Measurements from ENCODE around the gene RAB3IP. TPM values are rescaled to one million over a fixed set of nuclear protein-coding genes. Genes with fewer than 3 reads are reported as not detected.
"Not testable (repeated sequence)": the region's sequence is repeated elsewhere in the genome, so short reads cannot be mapped to it uniquely, and the experiment has no call there.

Gene RAB3IP
- total RNA-seq, 1 experiment from 2014 or later, result 25.6 TPM

- DNase-seq (ENCODE audit: low spot score), result no peak
These were observed 96.4 kb downstream of the RAB3IP start for GRCh38 chr12:69835081-69835480.

DNA sequence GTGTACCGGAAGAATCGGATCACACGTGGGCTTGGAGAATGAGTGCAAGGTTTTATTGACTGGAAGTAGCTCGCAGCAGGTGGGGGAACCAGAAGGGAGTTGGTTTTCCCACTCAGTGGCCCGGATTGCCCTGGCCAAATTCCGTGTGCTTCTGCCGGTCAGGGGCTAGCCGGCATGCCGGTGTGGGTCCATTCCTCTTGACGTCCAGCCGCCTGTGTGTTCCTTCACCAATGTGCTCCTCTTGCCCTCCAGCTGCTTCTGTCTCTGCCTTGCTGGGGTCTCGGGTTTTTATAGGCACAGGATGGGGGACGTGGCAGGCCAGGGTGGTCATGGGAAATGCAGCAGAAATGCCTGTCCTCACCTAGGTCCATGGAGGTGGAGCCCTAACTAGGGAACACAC is 97.4 kb downstream of the RAB3IP start:
- DNase-seq (ENCODE audit: low spot score), result no peak

GRCh38 chr12:69837191-69837590 is 98.5 kb downstream of the RAB3IP start:
- DNase-seq (ENCODE audit: low spot score), result no peak

DNA sequence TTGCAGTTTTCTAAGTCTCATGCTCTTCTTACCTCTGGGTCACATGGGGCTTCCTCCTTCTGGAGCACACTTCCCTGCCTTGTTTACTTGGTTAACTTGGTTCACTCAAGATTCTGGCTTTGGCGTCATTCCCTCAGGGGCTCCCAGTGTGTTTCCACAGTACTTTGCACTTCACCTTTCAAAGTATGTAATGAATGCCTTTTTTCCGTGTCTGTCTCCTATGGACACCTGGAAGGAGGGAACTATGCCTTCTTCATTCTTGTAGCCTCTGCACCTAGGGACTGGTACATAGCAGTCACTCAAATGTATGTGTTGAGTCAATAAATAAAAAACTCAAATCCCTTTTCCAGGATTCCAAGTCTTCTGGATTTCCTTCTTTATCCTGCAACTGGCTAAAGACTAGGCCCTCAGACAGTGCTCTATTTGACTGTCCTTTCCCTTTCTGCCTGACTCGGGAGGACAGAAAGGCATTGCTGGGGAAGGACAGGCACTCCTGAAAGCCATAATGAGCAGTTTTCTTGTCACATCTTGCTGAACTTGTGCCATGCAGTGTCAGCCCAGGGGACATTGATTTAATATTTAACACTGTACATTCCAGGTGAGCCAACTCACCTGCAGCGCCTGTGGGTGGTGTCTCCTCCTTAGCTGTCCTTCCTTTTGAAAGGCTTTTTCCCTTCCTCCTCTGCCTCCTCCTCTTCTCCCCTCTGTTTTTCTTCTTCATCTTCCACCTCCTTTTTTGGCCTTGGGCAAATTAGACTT is 99.2 kb downstream of the RAB3IP start:
- no peak for DNase-seq (ENCODE audit: low spot score)

DNA sequence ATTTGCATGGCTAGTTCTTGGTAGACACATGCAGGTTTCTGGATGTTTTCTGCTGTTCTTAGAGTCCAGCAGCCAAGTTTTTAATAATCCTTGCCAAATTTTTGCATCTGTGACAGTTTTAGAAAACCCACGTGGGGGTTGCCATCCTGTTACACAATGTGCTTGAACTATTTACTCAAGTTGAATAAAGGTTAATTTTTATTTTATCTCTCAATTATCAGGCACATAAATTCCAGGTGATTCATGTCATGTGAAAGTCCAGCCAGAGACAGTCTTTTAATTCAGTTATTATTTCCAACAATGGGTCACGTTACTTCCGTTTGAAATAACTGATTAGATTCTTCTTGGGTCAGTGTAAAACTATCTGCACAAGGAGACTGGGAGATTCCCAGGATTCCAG is 102.1 kb downstream of the RAB3IP start:
- no peak for DNase-seq (ENCODE audit: low spot score)

DNA sequence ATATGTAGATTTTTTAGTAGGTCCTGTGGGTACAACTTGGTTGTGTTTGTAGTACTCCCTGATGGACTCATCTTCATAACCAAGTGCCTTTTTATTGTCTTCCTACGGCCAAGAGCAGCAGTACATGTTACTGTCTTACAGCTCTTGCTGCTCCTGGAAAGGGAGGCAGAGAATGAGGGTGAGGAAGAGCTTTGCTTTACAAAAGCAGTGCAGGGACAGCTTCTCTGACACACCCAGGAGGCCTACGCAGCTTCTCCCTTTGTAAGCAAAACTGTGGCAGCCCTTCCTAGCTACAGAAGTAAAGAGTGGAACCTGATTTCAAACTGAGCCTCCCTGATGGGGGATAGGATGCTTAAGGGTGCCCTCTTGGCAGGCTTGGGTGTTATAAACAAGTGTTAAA is 104.9 kb downstream of the RAB3IP start:
- no peak for DNase-seq (ENCODE audit: low spot score)

DNA sequence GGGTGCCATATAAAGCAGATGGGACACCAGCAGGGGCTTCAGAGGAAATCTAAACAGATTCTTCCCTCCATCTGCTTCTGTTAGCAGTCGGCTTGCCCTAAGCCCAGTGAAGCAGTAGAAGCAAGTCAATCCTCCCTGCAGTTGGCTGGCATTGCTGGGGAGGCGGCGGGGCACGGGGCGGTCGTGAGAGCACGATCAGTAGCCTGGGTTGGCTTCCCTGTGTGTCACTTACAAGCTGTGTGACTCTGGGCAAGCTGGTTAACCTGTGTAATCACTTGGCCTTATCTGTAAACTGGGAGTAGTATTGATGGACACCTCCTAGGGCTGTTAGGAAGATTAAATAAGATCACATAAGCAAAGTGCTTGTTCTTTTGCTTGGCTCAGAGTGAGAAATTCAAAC is 105.8 kb downstream of the RAB3IP start:
- no peak for DNase-seq (ENCODE audit: low spot score)

DNA sequence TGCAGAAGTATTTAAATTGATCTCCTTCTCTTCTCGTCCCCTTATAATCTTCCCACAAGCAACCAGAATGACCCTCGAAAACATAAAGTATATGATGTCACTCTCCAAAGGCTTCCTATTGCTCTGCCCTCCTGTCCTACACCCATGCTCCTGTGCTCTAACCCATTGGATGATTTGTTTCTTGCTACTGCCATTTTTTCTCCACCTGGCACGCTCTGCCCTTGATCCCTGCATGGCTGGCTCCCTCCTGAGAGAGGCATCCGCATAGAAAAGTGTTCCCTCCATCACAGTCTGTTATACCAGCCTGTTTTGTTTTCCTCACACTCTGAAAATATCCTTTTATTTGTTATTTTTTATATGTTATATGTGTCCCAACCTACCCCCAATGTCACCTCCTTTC is 106.2 kb downstream of the RAB3IP start:
- no peak for DNase-seq (ENCODE audit: low spot score)

GRCh38 chr12:69846976-69847375 is 108.3 kb downstream of the RAB3IP start:
- DNase-seq (ENCODE audit: low spot score), result no peak

DNA sequence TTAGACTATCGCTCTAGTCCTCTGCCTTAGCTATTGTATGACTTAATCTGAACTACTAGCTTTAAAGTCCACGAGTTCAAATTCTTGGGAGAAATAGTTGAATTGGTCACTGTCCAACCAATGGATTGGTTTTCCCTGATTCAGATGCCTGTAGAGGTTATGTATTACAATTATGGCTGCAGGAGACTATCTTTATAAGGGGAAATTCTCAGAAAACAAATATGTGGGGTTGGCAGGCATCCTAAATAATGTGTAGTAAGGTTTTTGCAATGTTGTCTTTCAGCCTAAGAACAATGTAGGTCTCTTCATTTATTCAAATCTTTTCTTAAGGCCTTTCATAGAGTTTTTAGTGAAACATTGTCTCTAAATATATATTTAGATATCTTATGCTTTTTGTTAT is 113.3 kb downstream of the RAB3IP start:
- DNase-seq (ENCODE audit: low spot score), result no peak

- not testable (repeated sequence) for DNase-seq (ENCODE audit: low spot score)
These were observed 114.7 kb downstream of the RAB3IP start for GRCh38 chr12:69853176-69853961.

DNA sequence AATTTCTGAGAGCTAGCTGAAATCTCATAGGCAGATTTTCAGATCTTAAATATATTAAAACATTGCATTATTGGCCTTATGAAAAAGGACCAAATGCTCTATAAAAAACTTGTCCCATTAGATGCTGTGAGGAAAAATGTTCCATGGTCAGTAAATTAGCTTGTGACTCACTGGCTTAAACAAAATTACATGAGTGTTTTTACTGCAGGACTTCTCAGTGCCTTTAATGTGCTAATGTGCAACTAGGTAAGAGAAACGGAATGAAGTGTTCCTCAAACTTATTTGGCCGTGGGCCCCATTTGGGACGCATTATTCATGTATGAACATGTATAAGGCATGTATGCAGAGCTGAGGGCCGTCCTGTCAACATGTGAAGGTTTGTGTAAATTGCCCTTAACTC is 128.0 kb downstream of the RAB3IP start:
- DNase-seq (ENCODE audit: low spot score), result no peak

DNA sequence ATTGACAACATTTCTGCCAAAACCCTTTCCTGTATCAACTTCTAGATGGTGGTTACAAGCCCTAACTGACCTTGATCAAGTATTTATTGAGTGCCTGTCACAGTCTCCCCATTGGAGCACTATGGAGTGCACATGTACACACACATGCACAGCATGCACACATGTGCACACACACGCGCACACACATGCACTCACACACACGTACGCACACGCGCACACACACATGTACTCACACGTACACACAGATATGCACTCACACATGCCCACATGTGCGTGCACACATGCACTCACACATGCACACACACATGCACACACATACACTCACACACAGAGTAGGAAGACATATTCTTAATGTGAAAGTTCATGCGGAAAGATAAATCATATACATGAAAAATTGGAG is 130.0 kb downstream of the RAB3IP start:
- no peak for DNase-seq (ENCODE audit: low spot score)

DNA sequence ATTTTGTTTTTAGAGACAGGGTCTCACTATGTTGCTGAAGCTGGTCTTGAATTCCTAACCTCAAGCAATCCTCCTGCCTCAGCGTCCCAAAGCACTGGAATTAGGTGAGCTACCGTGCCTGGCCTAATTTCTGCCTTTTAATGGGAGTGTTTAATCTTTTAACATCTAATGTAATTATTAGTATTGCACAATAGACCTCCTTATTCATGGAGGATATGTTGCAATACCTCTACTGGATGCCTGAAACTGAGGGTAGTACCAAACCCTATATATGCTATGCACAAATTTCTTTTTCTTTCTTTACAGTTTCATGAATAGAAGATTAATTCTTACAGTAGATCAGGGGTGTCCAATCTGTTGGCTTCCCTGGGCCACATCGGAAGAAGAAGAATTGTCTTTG is 134.1 kb downstream of the RAB3IP start:
- no peak for DNase-seq (ENCODE audit: low spot score)

Other genes with a start within 250 kb of the RAB3IP start
- gene CCT2, start 153.4 kb upstream of the RAB3IP start, total RNA-seq (2014; rRNA removed; shearing (Covaris generic)), result 417 and 440 TPM in 2 replicates
- not detected in 2 replicates for gene LRRC10, start 128.0 kb upstream of the RAB3IP start, total RNA-seq (2014; rRNA removed; shearing (Covaris generic))
- 0.31 and 1.3 TPM in 2 replicates for gene BEST3, start 39.6 kb upstream of the RAB3IP start, total RNA-seq (2014; rRNA removed; shearing (Covaris generic))
- not detected in 2 replicates for gene MYRFL, start 86.4 kb downstream of the RAB3IP start, total RNA-seq (2014; rRNA removed; shearing (Covaris generic))